Calu3 (cell line): Measurements from ENCODE around the gene GOLIM4. TPM values are rescaled to one million over a fixed set of nuclear protein-coding genes. Genes with fewer than 3 reads are reported as not detected.

Source experiments
- BruUV-seq: library from RNA; stranded (reverse); fragments of 400-500 nt; replicated peaks from 2 replicates; lab custom pipeline; 2021; lab: Mats Ljungman, UMichigan
- CTCF ChIA-PET: fragments of 300-600 bp; sonication (Branson Sonifier 250); formaldehyde crosslinking; loops from one replicate; lab custom pipeline; 2022; ENCODE audit warnings: antibody characterized with exemption; lab: Charles Lee
- DNase-seq: peaks from one replicate; pipeline ENCODE4 v3.0.0; 2022
- H3K27ac Mint-ChIP-seq: one replicate; pipeline ENCODE4 v1.8.0; 2022; ENCODE audit warnings: mixed read lengths; ENCODE audit not compliant: unreplicated experiment
- H3K27me3 Mint-ChIP-seq: one replicate; pipeline ENCODE4 v1.8.0; 2022; ENCODE audit warnings: mixed read lengths; ENCODE audit not compliant: unreplicated experiment
- H3K36me3 Mint-ChIP-seq: one replicate; pipeline ENCODE4 v1.8.0; 2022; ENCODE audit warnings: mild to moderate bottlenecking, moderate library complexity, mixed read lengths; ENCODE audit not compliant: insufficient read depth, unreplicated experiment
- H3K4me1 Mint-ChIP-seq: one replicate; pipeline ENCODE4 v1.8.0; 2022; ENCODE audit warnings: mild to moderate bottlenecking, low read depth, mixed read lengths; ENCODE audit not compliant: unreplicated experiment
- H3K4me3 Mint-ChIP-seq: one replicate; pipeline ENCODE4 v1.8.0; 2022; ENCODE audit warnings: mild to moderate bottlenecking, low read depth, moderate library complexity, mixed read lengths; ENCODE audit not compliant: unreplicated experiment
- H3K9me3 Mint-ChIP-seq: one replicate; pipeline ENCODE4 v1.8.0; 2022; ENCODE audit warnings: low read depth, mixed read lengths; ENCODE audit not compliant: unreplicated experiment
- intact Hi-C: fragments of 100-400 bp; cut with micrococcal nuclease; formaldehyde crosslinking; loops from one replicate; pipeline ENCODE4 v1.10.0; 2022; ENCODE audit not compliant: unreplicated experiment
- total RNA-seq: library from RNA; stranded (reverse); gene quantifications from 2 replicates; pipeline ENCODE4 v1.2.3, GENCODE V29; 2022
- TF ChIP-seq, protein P1 (sequence below): fragments of 200-600 bp; IDR thresholded peaks from one replicate; pipeline ENCODE4 v1.8.0; 2022; ENCODE audit warnings: antibody characterized with exemption; ENCODE audit not compliant: unreplicated experiment

GOLIM4 gene
- total RNA-seq, 1 experiment from 2014 or later = 53.8 TPM

- Mint-ChIP-seq H3K4me3 (no peak overlapping the region), H3K4me1 (no peaks in the 10 kb centered on the region), H3K27ac (no peak overlapping the region), H3K27me3 (no peaks in the 10 kb centered on the region), H3K9me3 (no peaks in the 10 kb centered on the region), H3K36me3 (no peaks in the 10 kb centered on the region)
- TF ChIP-seq, protein P1, sequence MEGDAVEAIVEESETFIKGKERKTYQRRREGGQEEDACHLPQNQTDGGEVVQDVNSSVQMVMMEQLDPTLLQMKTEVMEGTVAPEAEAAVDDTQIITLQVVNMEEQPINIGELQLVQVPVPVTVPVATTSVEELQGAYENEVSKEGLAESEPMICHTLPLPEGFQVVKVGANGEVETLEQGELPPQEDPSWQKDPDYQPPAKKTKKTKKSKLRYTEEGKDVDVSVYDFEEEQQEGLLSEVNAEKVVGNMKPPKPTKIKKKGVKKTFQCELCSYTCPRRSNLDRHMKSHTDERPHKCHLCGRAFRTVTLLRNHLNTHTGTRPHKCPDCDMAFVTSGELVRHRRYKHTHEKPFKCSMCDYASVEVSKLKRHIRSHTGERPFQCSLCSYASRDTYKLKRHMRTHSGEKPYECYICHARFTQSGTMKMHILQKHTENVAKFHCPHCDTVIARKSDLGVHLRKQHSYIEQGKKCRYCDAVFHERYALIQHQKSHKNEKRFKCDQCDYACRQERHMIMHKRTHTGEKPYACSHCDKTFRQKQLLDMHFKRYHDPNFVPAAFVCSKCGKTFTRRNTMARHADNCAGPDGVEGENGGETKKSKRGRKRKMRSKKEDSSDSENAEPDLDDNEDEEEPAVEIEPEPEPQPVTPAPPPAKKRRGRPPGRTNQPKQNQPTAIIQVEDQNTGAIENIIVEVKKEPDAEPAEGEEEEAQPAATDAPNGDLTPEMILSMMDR = no peak
- BruUV-seq = no TSS peak
- no peak for DNase-seq
- CTCF ChIA-PET = no interaction called here
- intact Hi-C loops = no loop called here
Observed at GRCh38 chr3:167983583-167983982, 112.1 kb downstream of the GOLIM4 start.

GRCh38 chr3:167978486-167978885 lies 117.2 kb downstream of the GOLIM4 start:
- H3K36me3 Mint-ChIP-seq = no peaks in the 10 kb centered on the region
- BruUV-seq = no TSS peak
- CTCF ChIA-PET = interaction anchor here (0.6 kb wide), 1 partner anchor 51 kb away, joined by 5 read pairs; no protein-coding TSS in a partner anchor
- H3K27me3 Mint-ChIP-seq = no peaks in the 10 kb centered on the region
- no peaks in the 10 kb centered on the region for H3K9me3 Mint-ChIP-seq
- DNase-seq = no peak
- H3K4me3 Mint-ChIP-seq = no peak overlapping the region
- H3K27ac Mint-ChIP-seq = no peak overlapping the region
- peaks cover 15% of the 10 kb centered on the region for H3K4me1 Mint-ChIP-seq
- intact Hi-C loops = no loop called here
- TF ChIP-seq, protein P1 = no peak

GRCh38 chr3:167978071-167978470 lies 117.7 kb downstream of the GOLIM4 start:
- H3K27ac Mint-ChIP-seq = no peak overlapping the region

GRCh38 chr3:167976516-167977361 lies 119.0 kb downstream of the GOLIM4 start:
- Mint-ChIP-seq H3K9me3 (no peaks in the 10 kb centered on the region), H3K27ac (peak overlapping the region; percentile 21), H3K4me3 (peak overlapping the region; percentile 42), H3K27me3 (no peaks in the 10 kb centered on the region), H3K36me3 (no peaks in the 10 kb centered on the region), H3K4me1 (peaks cover 15% of the 10 kb centered on the region)
- TF ChIP-seq, protein P1 = no peak
- BruUV-seq = no TSS peak
- CTCF ChIA-PET = interaction anchor here (0.6 kb wide), 1 partner anchor 680 kb away, joined by 4 read pairs; no protein-coding TSS in a partner anchor
- intact Hi-C loops = loop anchor here (2.0 kb wide), 1 partner anchor 26 kb away; no protein-coding TSS in a partner anchor
- no peak for DNase-seq

More at GRCh38 chr3:167978071-167978470, 117.7 kb downstream of the GOLIM4 start:
- H3K36me3 Mint-ChIP-seq = no peaks in the 10 kb centered on the region
- no peak overlapping the region for H3K4me3 Mint-ChIP-seq
- peak; percentile 69 for DNase-seq
- TF ChIP-seq, protein P1 = no peak
- no peaks in the 10 kb centered on the region for H3K27me3 Mint-ChIP-seq
- H3K4me1 Mint-ChIP-seq = peaks cover 15% of the 10 kb centered on the region
- BruUV-seq = no TSS peak
- no peaks in the 10 kb centered on the region for H3K9me3 Mint-ChIP-seq
- CTCF ChIA-PET = interaction anchor here (0.6 kb wide), 1 partner anchor 50 kb away, joined by 5 read pairs; no protein-coding TSS in a partner anchor
- intact Hi-C loops = no loop called here
